Measurements from ENCODE around the gene PRR5L.

The PRR5L gene

GRCh38 chr11:36443661-36444060, 147.6 kb downstream of the PRR5L start:
- no peak for DNase-seq
- H3K4me3 ChIP-seq (ENCODE audit: low read length) = no peak overlapping the region
- no peaks in the 10 kb centered on the region for H3K9me3 ChIP-seq (replicated peaks; ENCODE audit: insufficient read depth, low read length)
- H3K4me2 ChIP-seq (ENCODE audit: low read depth, low read length) = no peak overlapping the region
- no peaks in the 10 kb centered on the region for H3F3A ChIP-seq (ENCODE audit: insufficient read depth, low read length)
- H3K27ac ChIP-seq (ENCODE audit: low read length) = no peak overlapping the region
- no peaks in the 10 kb centered on the region for H4K20me1 ChIP-seq (ENCODE audit: insufficient read depth, low read length)
- H2AFZ ChIP-seq (ENCODE audit: low read length) = no peak overlapping the region
- no peaks in the 10 kb centered on the region for H3K79me2 ChIP-seq (ENCODE audit: low read length)
- H3K27me3 ChIP-seq (replicated peaks; ENCODE audit: insufficient read depth, low read length) = no peaks in the 10 kb centered on the region
- TF ChIP-seq EZH2phosphoT487 (IDR thresholded peaks at IDR 0.05; ENCODE audit: low read length) (no peak), EZH2 (optimal IDR thresholded peaks at IDR 0.05; ENCODE audit: low read depth, low read length) (no peak)
- TF ChIP-seq, protein P1, sequence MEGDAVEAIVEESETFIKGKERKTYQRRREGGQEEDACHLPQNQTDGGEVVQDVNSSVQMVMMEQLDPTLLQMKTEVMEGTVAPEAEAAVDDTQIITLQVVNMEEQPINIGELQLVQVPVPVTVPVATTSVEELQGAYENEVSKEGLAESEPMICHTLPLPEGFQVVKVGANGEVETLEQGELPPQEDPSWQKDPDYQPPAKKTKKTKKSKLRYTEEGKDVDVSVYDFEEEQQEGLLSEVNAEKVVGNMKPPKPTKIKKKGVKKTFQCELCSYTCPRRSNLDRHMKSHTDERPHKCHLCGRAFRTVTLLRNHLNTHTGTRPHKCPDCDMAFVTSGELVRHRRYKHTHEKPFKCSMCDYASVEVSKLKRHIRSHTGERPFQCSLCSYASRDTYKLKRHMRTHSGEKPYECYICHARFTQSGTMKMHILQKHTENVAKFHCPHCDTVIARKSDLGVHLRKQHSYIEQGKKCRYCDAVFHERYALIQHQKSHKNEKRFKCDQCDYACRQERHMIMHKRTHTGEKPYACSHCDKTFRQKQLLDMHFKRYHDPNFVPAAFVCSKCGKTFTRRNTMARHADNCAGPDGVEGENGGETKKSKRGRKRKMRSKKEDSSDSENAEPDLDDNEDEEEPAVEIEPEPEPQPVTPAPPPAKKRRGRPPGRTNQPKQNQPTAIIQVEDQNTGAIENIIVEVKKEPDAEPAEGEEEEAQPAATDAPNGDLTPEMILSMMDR (IDR thresholded peaks at IDR 0.05; ENCODE audit: low read length) = no peak
- no peaks in the 10 kb centered on the region for H3K9me2 ChIP-seq (replicated peaks; ENCODE audit: insufficient read depth, low read length)
- no peaks in the 10 kb centered on the region for H3K36me3 ChIP-seq (replicated peaks; ENCODE audit: insufficient read depth, low read length)
- H3K4me1 ChIP-seq (ENCODE audit: low read length) = no peaks in the 10 kb centered on the region
- no peak overlapping the region for H3K9ac ChIP-seq (ENCODE audit: low read length)

- Histone ChIP-seq H3K4me2 (ENCODE audit: low read depth, low read length) (no peak overlapping the region), H3K4me3 (ENCODE audit: low read length) (no peak overlapping the region), H3K27me3 (replicated peaks; ENCODE audit: insufficient read depth, low read length) (no peaks in the 10 kb centered on the region), H3K79me2 (ENCODE audit: low read length) (no peaks in the 10 kb centered on the region), H3F3A (ENCODE audit: insufficient read depth, low read length) (no peaks in the 10 kb centered on the region), H3K27ac (ENCODE audit: low read length) (no peak overlapping the region), H3K9me2 (replicated peaks; ENCODE audit: insufficient read depth, low read length) (no peaks in the 10 kb centered on the region), H3K9ac (ENCODE audit: low read length) (no peak overlapping the region), H3K4me1 (ENCODE audit: low read length) (no peaks in the 10 kb centered on the region), H2AFZ (ENCODE audit: low read length) (no peak overlapping the region), H3K9me3 (replicated peaks; ENCODE audit: insufficient read depth, low read length) (no peaks in the 10 kb centered on the region), H3K36me3 (replicated peaks; ENCODE audit: insufficient read depth, low read length) (no peaks in the 10 kb centered on the region), H4K20me1 (ENCODE audit: insufficient read depth, low read length) (no peaks in the 10 kb centered on the region)
- DNase-seq = no peak
- TF ChIP-seq, protein P1 (IDR thresholded peaks at IDR 0.05; ENCODE audit: low read length) = no peak
- no peak for TF ChIP-seq EZH2phosphoT487 (IDR thresholded peaks at IDR 0.05; ENCODE audit: low read length)
- no peak for TF ChIP-seq EZH2 (optimal IDR thresholded peaks at IDR 0.05; ENCODE audit: low read depth, low read length)
Measured at GRCh38 chr11:36446135-36446534, 150.0 kb downstream of the PRR5L start.

DNA sequence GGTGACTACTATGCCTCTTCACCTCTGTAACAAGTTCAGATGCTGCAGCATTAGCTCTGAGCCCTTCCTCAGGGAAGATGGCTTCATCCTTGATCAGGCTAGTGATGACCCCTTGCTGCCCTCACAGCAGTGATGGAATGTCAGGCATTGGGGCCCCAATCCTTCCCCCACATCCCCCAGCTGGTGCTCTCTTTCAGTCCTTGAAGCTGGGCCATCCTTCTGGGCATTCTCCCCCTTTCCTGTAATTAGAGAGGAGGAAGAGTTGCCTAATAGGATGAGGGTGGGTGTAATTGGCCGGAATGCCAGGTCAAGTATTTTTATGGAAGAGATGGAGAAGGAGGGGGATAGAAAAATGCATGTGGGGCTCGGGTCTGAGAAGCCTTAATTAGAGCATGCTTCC, 151.4 kb downstream of the PRR5L start:
- TF ChIP-seq EZH2phosphoT487 (IDR thresholded peaks at IDR 0.05; ENCODE audit: low read length) (no peak), EZH2 (optimal IDR thresholded peaks at IDR 0.05; ENCODE audit: low read depth, low read length) (no peak)
- TF ChIP-seq, protein P1 (IDR thresholded peaks at IDR 0.05; ENCODE audit: low read length) = no peak
- H3K4me1 ChIP-seq (ENCODE audit: low read length) = no peaks in the 10 kb centered on the region
- no peak overlapping the region for H2AFZ ChIP-seq (ENCODE audit: low read length)
- H3K9ac ChIP-seq (ENCODE audit: low read length) = no peak overlapping the region
- no peaks in the 10 kb centered on the region for H3K27me3 ChIP-seq (replicated peaks; ENCODE audit: insufficient read depth, low read length)
- H3K9me2 ChIP-seq (replicated peaks; ENCODE audit: insufficient read depth, low read length) = no peaks in the 10 kb centered on the region
- no peak overlapping the region for H3K4me3 ChIP-seq (ENCODE audit: low read length)
- H3K9me3 ChIP-seq (replicated peaks; ENCODE audit: insufficient read depth, low read length) = no peaks in the 10 kb centered on the region
- no peaks in the 10 kb centered on the region for H3K36me3 ChIP-seq (replicated peaks; ENCODE audit: insufficient read depth, low read length)
- H3K27ac ChIP-seq (ENCODE audit: low read length) = no peak overlapping the region
- H4K20me1 ChIP-seq (ENCODE audit: insufficient read depth, low read length) = no peaks in the 10 kb centered on the region
- DNase-seq = no peak
- H3K4me2 ChIP-seq (ENCODE audit: low read depth, low read length) = no peak overlapping the region
- no peaks in the 10 kb centered on the region for H3F3A ChIP-seq (ENCODE audit: insufficient read depth, low read length)
- H3K79me2 ChIP-seq (ENCODE audit: low read length) = no peaks in the 10 kb centered on the region

Measured in MM.1S (cell line).